GM21529 (cell line): ENCODE results near the gene OBSCN.

ENCODE experiments used
- ATAC-seq: cut with Tn5 transposase; IDR thresholded peaks from one replicate; pipeline ENCODE4 v1.9.1; 2021; ENCODE audit not compliant: unreplicated experiment

OBSCN gene

GRCh38 chr1:228286505-228287417 lies 78.9 kb downstream of the OBSCN start:
- ATAC-seq = no peak

GRCh38 chr1:228287541-228288425 lies 79.9 kb downstream of the OBSCN start:
- no peak for ATAC-seq

GRCh38 chr1:228288536-228289238 lies 80.8 kb downstream of the OBSCN start:
- no peak for ATAC-seq

GRCh38 chr1:228289239-228289849 lies 81.5 kb downstream of the OBSCN start:
- no peak for ATAC-seq

GRCh38 chr1:228289996-228290881 lies 82.4 kb downstream of the OBSCN start:
- ATAC-seq = no peak

- ATAC-seq = no peak
Observed at GRCh38 chr1:228291906-228292608, 84.2 kb downstream of the OBSCN start.

GRCh38 chr1:228292609-228292911 lies 84.7 kb downstream of the OBSCN start:
- no peak for ATAC-seq

- no peak for ATAC-seq
Observed at GRCh38 chr1:228293393-228293792, 85.5 kb downstream of the OBSCN start.

- ATAC-seq = no peak
Observed at GRCh38 chr1:228293816-228294500, 86.1 kb downstream of the OBSCN start.

- no peak for ATAC-seq
Observed at GRCh38 chr1:228294717-228295116, 86.9 kb downstream of the OBSCN start.

GRCh38 chr1:228295201-228295600 lies 87.4 kb downstream of the OBSCN start:
- ATAC-seq = no peak

- no peak for ATAC-seq
Observed at GRCh38 chr1:228295981-228296380, 88.1 kb downstream of the OBSCN start.

GRCh38 chr1:228297242-228297641 lies 89.4 kb downstream of the OBSCN start:
- ATAC-seq = no peak

- no peak for ATAC-seq
Observed at GRCh38 chr1:228297822-228298221, 90.0 kb downstream of the OBSCN start.

- ATAC-seq = no peak
Observed at GRCh38 chr1:228298471-228298870, 90.6 kb downstream of the OBSCN start.

GRCh38 chr1:228299211-228299610 lies 91.4 kb downstream of the OBSCN start:
- no peak for ATAC-seq

- ATAC-seq = no peak
Observed at GRCh38 chr1:228299901-228300300, 92.1 kb downstream of the OBSCN start.

- no peak for ATAC-seq
Observed at GRCh38 chr1:228302086-228302485, 94.2 kb downstream of the OBSCN start.

GRCh38 chr1:228303596-228303995 lies 95.8 kb downstream of the OBSCN start:
- ATAC-seq = no peak
